Parathyroid adenoma (tissue), 2 donors: ENCODE measurements around the gene HOXC11.

Experiments used
- H2AFZ ChIP-seq: fragments of 300-600 bp; sonication (generic); one replicate; pipeline ENCODE4 v1.7.0; 2017; ENCODE audit warnings: antibody characterized with exemption, mild to moderate bottlenecking
- H3K27ac ChIP-seq: fragments of 300-600 bp; sonication (generic); one replicate; pipeline ENCODE4 v1.7.0; 2017
- H3K27me3 ChIP-seq: fragments of 300-600 bp; sonication (generic); one replicate; pipeline ENCODE4 v1.7.0; 2017; ENCODE audit warnings: low read length; ENCODE audit not compliant: control insufficient read depth, insufficient read depth
- H3K36me3 ChIP-seq: fragments of 300-600 bp; sonication (generic); one replicate; pipeline ENCODE4 v1.7.0; 2017; ENCODE audit warnings: low read length; ENCODE audit not compliant: control insufficient read depth, insufficient read depth
- H3K4me1 ChIP-seq: fragments of 300-600 bp; sonication (generic); one replicate; pipeline ENCODE4 v1.7.0; 2017; ENCODE audit warnings: control low read depth
- H3K4me2 ChIP-seq: fragments of 300-600 bp; sonication (generic); one replicate; pipeline ENCODE4 v1.7.0; 2017; ENCODE audit warnings: low read length
- H3K4me3 ChIP-seq: fragments of 300-600 bp; sonication (generic); one replicate; pipeline ENCODE4 v1.7.0; 2017; ENCODE audit warnings: low read depth, low read length
- H3K79me2 ChIP-seq: fragments of 300-600 bp; sonication (generic); one replicate; pipeline ENCODE4 v1.7.0; 2017; ENCODE audit warnings: control low read depth
- H3K9ac ChIP-seq: fragments of 300-600 bp; sonication (generic); one replicate; pipeline ENCODE4 v1.7.0; 2017; ENCODE audit warnings: mild to moderate bottlenecking
- H3K9me3 ChIP-seq: fragments of 300-600 bp; sonication (generic); one replicate; pipeline ENCODE4 v1.7.0; 2017; ENCODE audit warnings: low read length; ENCODE audit not compliant: control insufficient read depth
- TF ChIP-seq, protein P1 (sequence below): fragments of 300-600 bp; sonication (generic); IDR thresholded peaks from one replicate; pipeline ENCODE4 v1.7.0; 2017; ENCODE audit warnings: antibody characterized with exemption, mild to moderate bottlenecking
- donor health status: primary hyperparathyroidism.

The HOXC11 gene

DNA sequence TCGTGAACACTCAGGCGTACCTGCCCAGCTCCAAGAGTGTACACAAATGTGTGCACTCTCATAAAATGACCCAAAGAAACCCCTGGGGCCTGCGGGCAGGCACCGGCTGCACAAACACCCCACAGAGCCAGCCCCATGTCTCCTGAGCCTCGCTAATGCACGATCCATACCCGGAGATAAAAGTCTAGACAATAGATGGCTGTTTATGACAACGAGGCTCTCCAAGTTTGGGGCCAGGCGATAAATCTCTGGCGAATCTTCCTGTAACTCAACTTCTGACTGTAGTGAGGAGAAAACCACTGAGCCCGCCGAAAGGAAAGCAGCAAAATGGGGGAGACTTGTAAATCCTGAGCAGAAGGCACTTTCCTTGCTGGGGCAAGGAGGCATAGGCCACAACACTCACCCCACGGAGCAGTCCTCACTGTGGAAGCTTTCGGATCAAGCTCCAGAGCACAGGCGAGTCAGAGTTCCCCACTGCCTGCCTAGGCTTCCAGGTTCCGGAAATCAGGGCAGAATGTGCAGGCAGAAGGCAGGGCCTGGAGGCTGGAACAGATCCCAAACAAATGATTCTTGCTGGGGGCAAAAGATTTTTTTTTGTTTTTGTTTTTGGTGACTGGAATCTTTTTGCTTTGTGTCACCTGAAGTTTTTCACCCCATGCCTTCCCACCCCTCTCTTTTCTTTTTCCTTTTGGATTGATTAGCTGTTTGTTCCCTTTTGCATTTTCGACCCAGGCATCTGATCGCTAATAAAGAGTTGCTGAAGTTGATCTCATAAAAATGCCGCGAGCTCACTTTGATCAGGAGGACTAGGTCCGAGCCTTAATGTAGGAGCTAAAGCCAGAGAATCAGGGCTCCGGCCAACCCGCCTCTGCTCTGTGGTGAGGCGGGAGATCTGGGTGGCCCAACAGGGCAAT, 4.5 kb upstream of the HOXC11 start:
- H3K9ac ChIP-seq: no peak overlapping the region
- no peak overlapping the region for H3K4me2 ChIP-seq
- H3K27ac ChIP-seq: no peak overlapping the region
- H3K36me3 ChIP-seq: no peaks in the 10 kb centered on the region
- no peaks in the 10 kb centered on the region for H3K79me2 ChIP-seq
- TF ChIP-seq, protein P1, sequence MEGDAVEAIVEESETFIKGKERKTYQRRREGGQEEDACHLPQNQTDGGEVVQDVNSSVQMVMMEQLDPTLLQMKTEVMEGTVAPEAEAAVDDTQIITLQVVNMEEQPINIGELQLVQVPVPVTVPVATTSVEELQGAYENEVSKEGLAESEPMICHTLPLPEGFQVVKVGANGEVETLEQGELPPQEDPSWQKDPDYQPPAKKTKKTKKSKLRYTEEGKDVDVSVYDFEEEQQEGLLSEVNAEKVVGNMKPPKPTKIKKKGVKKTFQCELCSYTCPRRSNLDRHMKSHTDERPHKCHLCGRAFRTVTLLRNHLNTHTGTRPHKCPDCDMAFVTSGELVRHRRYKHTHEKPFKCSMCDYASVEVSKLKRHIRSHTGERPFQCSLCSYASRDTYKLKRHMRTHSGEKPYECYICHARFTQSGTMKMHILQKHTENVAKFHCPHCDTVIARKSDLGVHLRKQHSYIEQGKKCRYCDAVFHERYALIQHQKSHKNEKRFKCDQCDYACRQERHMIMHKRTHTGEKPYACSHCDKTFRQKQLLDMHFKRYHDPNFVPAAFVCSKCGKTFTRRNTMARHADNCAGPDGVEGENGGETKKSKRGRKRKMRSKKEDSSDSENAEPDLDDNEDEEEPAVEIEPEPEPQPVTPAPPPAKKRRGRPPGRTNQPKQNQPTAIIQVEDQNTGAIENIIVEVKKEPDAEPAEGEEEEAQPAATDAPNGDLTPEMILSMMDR: no peak
- no peak overlapping the region for H3K4me3 ChIP-seq
- peaks cover 42% of the 10 kb centered on the region for H3K27me3 ChIP-seq
- H3K9me3 ChIP-seq: no peaks in the 10 kb centered on the region
- H2AFZ ChIP-seq: no peak overlapping the region
- no peaks in the 10 kb centered on the region for H3K4me1 ChIP-seq

DNA sequence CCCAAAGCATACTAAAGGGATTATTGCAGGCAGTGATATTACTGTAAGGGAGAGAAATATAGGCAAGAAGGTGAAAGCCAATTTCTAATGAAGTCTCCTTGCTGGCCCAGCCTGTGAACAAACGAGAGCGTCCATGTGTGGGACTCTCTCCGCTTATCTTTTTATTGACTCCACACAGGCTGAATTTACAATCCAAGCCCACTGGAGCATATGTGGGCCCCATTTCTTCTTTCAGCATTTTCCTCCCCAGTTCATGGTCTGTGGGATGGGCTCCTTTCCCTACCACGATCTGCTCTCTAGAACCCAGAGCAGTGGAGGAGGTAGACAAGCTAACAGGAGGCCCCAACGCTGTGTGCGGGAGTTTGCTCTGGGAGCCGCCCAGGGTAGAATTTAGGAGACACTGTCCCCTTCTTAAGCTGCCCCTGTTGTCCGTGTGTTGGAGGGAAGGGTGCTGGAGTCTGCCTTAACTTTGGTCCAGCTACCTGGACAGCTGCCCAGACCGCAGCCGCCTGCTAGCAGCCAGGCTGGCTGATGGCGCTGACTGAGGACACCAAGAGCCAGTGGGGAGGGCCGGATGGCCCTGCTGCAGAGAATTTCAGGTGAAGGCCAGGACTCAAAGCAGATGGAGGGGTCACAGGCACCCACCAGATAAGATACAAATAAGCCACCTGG, 3.2 kb upstream of the HOXC11 start:
- Histone ChIP-seq H3K36me3 (no peaks in the 10 kb centered on the region), H3K9me3 (no peaks in the 10 kb centered on the region), H3K79me2 (no peaks in the 10 kb centered on the region), H3K27ac (no peak overlapping the region), H3K4me3 (no peak overlapping the region), H3K4me1 (no peaks in the 10 kb centered on the region), H3K4me2 (no peak overlapping the region), H3K27me3 (peaks cover 48% of the 10 kb centered on the region), H2AFZ (no peak overlapping the region), H3K9ac (no peak overlapping the region)
- TF ChIP-seq, protein P1: no peak

DNA sequence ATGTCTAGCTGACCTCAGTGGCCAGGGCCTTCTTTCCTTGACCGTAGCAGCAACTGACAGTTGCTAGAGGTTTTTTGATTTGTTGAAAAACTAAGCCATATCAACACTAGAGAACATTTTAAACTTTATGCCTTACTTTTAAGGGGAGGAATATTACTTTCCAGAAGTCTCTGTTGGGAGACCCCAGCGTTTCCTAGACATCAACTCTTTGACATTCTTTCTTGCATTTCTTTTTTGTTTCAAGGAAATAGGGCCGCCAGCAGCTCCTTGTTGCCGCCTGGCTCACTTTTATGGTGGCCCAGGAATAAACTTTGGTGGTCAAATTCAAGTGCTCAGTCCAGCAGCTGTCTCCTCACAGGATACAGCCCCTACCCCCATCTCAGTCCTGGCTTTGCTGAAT, 2.5 kb upstream of the HOXC11 start:
- TF ChIP-seq, protein P1: no peak
- Histone ChIP-seq H3K4me1 (no peaks in the 10 kb centered on the region), H3K9me3 (no peaks in the 10 kb centered on the region), H3K27me3 (peaks cover 48% of the 10 kb centered on the region), H3K4me2 (no peak overlapping the region), H3K4me3 (no peak overlapping the region), H2AFZ (no peak overlapping the region), H3K9ac (no peak overlapping the region), H3K79me2 (no peaks in the 10 kb centered on the region), H3K36me3 (no peaks in the 10 kb centered on the region), H3K27ac (no peak overlapping the region)

GRCh38 chr12:53971129-53971528, 1.8 kb upstream of the HOXC11 start:
- Histone ChIP-seq H3K36me3 (no peaks in the 10 kb centered on the region), H3K27ac (no peak overlapping the region), H3K4me1 (no peaks in the 10 kb centered on the region), H3K79me2 (no peaks in the 10 kb centered on the region), H2AFZ (no peak overlapping the region), H3K4me3 (no peak overlapping the region), H3K9me3 (no peaks in the 10 kb centered on the region), H3K9ac (no peak overlapping the region), H3K4me2 (no peak overlapping the region), H3K27me3 (peaks cover 47% of the 10 kb centered on the region)
- TF ChIP-seq, protein P1: no peak
